Measurements from ENCODE around the gene TMOD2. TPM values are rescaled to one million over a fixed set of nuclear protein-coding genes. Genes with fewer than 3 reads are reported as not detected.

Gene TMOD2
- total RNA-seq, 1 donor from 2014 or later = 4.1 TPM

- no peaks in the 10 kb centered on the region for H3K36me3 ChIP-seq (ENCODE audit: control insufficient read depth, insufficient read depth, low read length)
- no peak for DNase-seq (ENCODE audit: low read depth)
- no peak for TF ChIP-seq CTCF (IDR thresholded peaks at IDR 0.05; ENCODE audit: insufficient read depth, low read length, poor library complexity, severe bottlenecking)
- H3K4me3 ChIP-seq (ENCODE audit: low read depth, low read length) = no peak overlapping the region
- no peaks in the 10 kb centered on the region for H3K27me3 ChIP-seq (ENCODE audit: control insufficient read depth, insufficient read depth, low read length)
These were observed 65.2 kb downstream of the TMOD2 start for GRCh38 chr15:51816611-51817010.

- Histone ChIP-seq H3K27me3 (ENCODE audit: control insufficient read depth, insufficient read depth, low read length) (no peaks in the 10 kb centered on the region), H3K4me3 (ENCODE audit: low read depth, low read length) (no peak overlapping the region), H3K36me3 (ENCODE audit: control insufficient read depth, insufficient read depth, low read length) (no peaks in the 10 kb centered on the region)
- no peak for TF ChIP-seq CTCF (IDR thresholded peaks at IDR 0.05; ENCODE audit: insufficient read depth, low read length, poor library complexity, severe bottlenecking)
- DNase-seq (ENCODE audit: low read depth) = no peak
These were observed 66.8 kb downstream of the TMOD2 start for GRCh38 chr15:51818150-51818549.

GRCh38 chr15:51825698-51826097 lies 74.3 kb downstream of the TMOD2 start:
- H3K36me3 ChIP-seq (ENCODE audit: control insufficient read depth, insufficient read depth, low read length) = no peaks in the 10 kb centered on the region
- H3K27me3 ChIP-seq (ENCODE audit: control insufficient read depth, insufficient read depth, low read length) = no peaks in the 10 kb centered on the region
- no peak for TF ChIP-seq CTCF (IDR thresholded peaks at IDR 0.05; ENCODE audit: insufficient read depth, low read length, poor library complexity, severe bottlenecking)
- no peak overlapping the region for H3K4me3 ChIP-seq (ENCODE audit: low read depth, low read length)
- no peak for DNase-seq (ENCODE audit: low read depth)

- no peak for TF ChIP-seq CTCF (IDR thresholded peaks at IDR 0.05; ENCODE audit: insufficient read depth, low read length, poor library complexity, severe bottlenecking)
- H3K27me3 ChIP-seq (ENCODE audit: control insufficient read depth, insufficient read depth, low read length) = no peaks in the 10 kb centered on the region
- no peak overlapping the region for H3K4me3 ChIP-seq (ENCODE audit: low read depth, low read length)
- peak; percentile 26 for DNase-seq (ENCODE audit: low read depth)
- no peaks in the 10 kb centered on the region for H3K36me3 ChIP-seq (ENCODE audit: control insufficient read depth, insufficient read depth, low read length)
These were observed 77.4 kb downstream of the TMOD2 start for GRCh38 chr15:51828621-51829375.

GRCh38 chr15:51829376-51830275 lies 78.2 kb downstream of the TMOD2 start, which contains the start of gene TMOD3:
TSS of gene TMOD3 (plus strand) at chr15:51829653. CDS start at chr15:51862885, 33,232 bp downstream.
- peak within 1 kb of the TSS; percentile 96 for H3K4me3 ChIP-seq (ENCODE audit: low read depth, low read length)
- H3K36me3 ChIP-seq (ENCODE audit: control insufficient read depth, insufficient read depth, low read length) = no peaks in the 10 kb centered on the region
- DNase-seq (ENCODE audit: low read depth) = peak; percentile 60
- TF ChIP-seq CTCF (IDR thresholded peaks at IDR 0.05; ENCODE audit: insufficient read depth, low read length, poor library complexity, severe bottlenecking) = no peak
- no peaks in the 10 kb centered on the region for H3K27me3 ChIP-seq (ENCODE audit: control insufficient read depth, insufficient read depth, low read length)
